ENCODE measurements around the gene SERPINI1. TPM values are rescaled to one million over a fixed set of nuclear protein-coding genes. Genes with fewer than 3 reads are reported as not detected.

SERPINI1 gene
- total and polyA plus RNA-seq, 2 of the 8 experiments (the other 6 are each of a cell fraction or from before 2014, with no cell fraction given), result 5.3 to 9.9 TPM

- no peak for TF ChIP-seq MAFK (IDR thresholded peaks at IDR 0.05; ENCODE audit: low read depth, low read length)
- TF ChIP-seq SP4 (IDR thresholded peaks at IDR 0.05; ENCODE audit: low read length), result no peak
- TF ChIP-seq POLR2A (IDR thresholded peaks at IDR 0.05; ENCODE audit: control extremely low read depth in 1 of 2, low read depth in 2 of 2, low read length in 2 of 2), result no peak
- TF ChIP-seq YY1 (IDR thresholded peaks at IDR 0.05; ENCODE audit: low read depth, low read length), result no peak
- TF ChIP-seq SUZ12 (IDR thresholded peaks at IDR 0.05; ENCODE audit: low read length), result no peak
- TF ChIP-seq FOSL1 (IDR thresholded peaks at IDR 0.05; ENCODE audit: insufficient read depth, low read depth, low read length), result no peak
- TF ChIP-seq TAF7 (optimal IDR thresholded peaks at IDR 0.05; ENCODE audit: borderline replicate concordance, low read depth, low read length), result no peak
- TF ChIP-seq EP300 (IDR thresholded peaks at IDR 0.05; ENCODE audit: borderline replicate concordance in 1 of 2, low read depth in 2 of 2, low read length in 2 of 2), result no peak
- TF ChIP-seq, protein P1, sequence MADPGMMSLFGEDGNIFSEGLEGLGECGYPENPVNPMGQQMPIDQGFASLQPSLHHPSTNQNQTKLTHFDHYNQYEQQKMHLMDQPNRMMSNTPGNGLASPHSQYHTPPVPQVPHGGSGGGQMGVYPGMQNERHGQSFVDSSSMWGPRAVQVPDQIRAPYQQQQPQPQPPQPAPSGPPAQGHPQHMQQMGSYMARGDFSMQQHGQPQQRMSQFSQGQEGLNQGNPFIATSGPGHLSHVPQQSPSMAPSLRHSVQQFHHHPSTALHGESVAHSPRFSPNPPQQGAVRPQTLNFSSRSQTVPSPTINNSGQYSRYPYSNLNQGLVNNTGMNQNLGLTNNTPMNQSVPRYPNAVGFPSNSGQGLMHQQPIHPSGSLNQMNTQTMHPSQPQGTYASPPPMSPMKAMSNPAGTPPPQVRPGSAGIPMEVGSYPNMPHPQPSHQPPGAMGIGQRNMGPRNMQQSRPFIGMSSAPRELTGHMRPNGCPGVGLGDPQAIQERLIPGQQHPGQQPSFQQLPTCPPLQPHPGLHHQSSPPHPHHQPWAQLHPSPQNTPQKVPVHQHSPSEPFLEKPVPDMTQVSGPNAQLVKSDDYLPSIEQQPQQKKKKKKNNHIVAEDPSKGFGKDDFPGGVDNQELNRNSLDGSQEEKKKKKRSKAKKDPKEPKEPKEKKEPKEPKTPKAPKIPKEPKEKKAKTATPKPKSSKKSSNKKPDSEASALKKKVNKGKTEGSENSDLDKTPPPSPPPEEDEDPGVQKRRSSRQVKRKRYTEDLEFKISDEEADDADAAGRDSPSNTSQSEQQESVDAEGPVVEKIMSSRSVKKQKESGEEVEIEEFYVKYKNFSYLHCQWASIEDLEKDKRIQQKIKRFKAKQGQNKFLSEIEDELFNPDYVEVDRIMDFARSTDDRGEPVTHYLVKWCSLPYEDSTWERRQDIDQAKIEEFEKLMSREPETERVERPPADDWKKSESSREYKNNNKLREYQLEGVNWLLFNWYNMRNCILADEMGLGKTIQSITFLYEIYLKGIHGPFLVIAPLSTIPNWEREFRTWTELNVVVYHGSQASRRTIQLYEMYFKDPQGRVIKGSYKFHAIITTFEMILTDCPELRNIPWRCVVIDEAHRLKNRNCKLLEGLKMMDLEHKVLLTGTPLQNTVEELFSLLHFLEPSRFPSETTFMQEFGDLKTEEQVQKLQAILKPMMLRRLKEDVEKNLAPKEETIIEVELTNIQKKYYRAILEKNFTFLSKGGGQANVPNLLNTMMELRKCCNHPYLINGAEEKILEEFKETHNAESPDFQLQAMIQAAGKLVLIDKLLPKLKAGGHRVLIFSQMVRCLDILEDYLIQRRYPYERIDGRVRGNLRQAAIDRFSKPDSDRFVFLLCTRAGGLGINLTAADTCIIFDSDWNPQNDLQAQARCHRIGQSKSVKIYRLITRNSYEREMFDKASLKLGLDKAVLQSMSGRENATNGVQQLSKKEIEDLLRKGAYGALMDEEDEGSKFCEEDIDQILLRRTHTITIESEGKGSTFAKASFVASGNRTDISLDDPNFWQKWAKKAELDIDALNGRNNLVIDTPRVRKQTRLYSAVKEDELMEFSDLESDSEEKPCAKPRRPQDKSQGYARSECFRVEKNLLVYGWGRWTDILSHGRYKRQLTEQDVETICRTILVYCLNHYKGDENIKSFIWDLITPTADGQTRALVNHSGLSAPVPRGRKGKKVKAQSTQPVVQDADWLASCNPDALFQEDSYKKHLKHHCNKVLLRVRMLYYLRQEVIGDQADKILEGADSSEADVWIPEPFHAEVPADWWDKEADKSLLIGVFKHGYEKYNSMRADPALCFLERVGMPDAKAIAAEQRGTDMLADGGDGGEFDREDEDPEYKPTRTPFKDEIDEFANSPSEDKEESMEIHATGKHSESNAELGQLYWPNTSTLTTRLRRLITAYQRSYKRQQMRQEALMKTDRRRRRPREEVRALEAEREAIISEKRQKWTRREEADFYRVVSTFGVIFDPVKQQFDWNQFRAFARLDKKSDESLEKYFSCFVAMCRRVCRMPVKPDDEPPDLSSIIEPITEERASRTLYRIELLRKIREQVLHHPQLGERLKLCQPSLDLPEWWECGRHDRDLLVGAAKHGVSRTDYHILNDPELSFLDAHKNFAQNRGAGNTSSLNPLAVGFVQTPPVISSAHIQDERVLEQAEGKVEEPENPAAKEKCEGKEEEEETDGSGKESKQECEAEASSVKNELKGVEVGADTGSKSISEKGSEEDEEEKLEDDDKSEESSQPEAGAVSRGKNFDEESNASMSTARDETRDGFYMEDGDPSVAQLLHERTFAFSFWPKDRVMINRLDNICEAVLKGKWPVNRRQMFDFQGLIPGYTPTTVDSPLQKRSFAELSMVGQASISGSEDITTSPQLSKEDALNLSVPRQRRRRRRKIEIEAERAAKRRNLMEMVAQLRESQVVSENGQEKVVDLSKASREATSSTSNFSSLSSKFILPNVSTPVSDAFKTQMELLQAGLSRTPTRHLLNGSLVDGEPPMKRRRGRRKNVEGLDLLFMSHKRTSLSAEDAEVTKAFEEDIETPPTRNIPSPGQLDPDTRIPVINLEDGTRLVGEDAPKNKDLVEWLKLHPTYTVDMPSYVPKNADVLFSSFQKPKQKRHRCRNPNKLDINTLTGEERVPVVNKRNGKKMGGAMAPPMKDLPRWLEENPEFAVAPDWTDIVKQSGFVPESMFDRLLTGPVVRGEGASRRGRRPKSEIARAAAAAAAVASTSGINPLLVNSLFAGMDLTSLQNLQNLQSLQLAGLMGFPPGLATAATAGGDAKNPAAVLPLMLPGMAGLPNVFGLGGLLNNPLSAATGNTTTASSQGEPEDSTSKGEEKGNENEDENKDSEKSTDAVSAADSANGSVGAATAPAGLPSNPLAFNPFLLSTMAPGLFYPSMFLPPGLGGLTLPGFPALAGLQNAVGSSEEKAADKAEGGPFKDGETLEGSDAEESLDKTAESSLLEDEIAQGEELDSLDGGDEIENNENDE (IDR thresholded peaks at IDR 0.05; ENCODE audit: insufficient replicate concordance, low read length), result no peak
Measured at GRCh38 chr3:167814441-167814951, 79.0 kb downstream of the SERPINI1 start (continued).

Measured in H1 (cell line).